ENCODE data around the gene IFITM2.
"Not testable (repeated sequence)": the region's sequence is repeated elsewhere in the genome, so short reads cannot be mapped to it uniquely, and the experiment has no call there.

- not testable (repeated sequence) for TF ChIP-seq KLF8, ZNF624, ZNF639 (tag by site-specific recombination; IDR thresholded peaks at IDR 0.05)
- TF ChIP-seq, protein P1, sequence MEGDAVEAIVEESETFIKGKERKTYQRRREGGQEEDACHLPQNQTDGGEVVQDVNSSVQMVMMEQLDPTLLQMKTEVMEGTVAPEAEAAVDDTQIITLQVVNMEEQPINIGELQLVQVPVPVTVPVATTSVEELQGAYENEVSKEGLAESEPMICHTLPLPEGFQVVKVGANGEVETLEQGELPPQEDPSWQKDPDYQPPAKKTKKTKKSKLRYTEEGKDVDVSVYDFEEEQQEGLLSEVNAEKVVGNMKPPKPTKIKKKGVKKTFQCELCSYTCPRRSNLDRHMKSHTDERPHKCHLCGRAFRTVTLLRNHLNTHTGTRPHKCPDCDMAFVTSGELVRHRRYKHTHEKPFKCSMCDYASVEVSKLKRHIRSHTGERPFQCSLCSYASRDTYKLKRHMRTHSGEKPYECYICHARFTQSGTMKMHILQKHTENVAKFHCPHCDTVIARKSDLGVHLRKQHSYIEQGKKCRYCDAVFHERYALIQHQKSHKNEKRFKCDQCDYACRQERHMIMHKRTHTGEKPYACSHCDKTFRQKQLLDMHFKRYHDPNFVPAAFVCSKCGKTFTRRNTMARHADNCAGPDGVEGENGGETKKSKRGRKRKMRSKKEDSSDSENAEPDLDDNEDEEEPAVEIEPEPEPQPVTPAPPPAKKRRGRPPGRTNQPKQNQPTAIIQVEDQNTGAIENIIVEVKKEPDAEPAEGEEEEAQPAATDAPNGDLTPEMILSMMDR (tag by site-specific recombination; IDR thresholded peaks at IDR 0.05): not testable (repeated sequence)
- TF ChIP-seq, protein P2, sequence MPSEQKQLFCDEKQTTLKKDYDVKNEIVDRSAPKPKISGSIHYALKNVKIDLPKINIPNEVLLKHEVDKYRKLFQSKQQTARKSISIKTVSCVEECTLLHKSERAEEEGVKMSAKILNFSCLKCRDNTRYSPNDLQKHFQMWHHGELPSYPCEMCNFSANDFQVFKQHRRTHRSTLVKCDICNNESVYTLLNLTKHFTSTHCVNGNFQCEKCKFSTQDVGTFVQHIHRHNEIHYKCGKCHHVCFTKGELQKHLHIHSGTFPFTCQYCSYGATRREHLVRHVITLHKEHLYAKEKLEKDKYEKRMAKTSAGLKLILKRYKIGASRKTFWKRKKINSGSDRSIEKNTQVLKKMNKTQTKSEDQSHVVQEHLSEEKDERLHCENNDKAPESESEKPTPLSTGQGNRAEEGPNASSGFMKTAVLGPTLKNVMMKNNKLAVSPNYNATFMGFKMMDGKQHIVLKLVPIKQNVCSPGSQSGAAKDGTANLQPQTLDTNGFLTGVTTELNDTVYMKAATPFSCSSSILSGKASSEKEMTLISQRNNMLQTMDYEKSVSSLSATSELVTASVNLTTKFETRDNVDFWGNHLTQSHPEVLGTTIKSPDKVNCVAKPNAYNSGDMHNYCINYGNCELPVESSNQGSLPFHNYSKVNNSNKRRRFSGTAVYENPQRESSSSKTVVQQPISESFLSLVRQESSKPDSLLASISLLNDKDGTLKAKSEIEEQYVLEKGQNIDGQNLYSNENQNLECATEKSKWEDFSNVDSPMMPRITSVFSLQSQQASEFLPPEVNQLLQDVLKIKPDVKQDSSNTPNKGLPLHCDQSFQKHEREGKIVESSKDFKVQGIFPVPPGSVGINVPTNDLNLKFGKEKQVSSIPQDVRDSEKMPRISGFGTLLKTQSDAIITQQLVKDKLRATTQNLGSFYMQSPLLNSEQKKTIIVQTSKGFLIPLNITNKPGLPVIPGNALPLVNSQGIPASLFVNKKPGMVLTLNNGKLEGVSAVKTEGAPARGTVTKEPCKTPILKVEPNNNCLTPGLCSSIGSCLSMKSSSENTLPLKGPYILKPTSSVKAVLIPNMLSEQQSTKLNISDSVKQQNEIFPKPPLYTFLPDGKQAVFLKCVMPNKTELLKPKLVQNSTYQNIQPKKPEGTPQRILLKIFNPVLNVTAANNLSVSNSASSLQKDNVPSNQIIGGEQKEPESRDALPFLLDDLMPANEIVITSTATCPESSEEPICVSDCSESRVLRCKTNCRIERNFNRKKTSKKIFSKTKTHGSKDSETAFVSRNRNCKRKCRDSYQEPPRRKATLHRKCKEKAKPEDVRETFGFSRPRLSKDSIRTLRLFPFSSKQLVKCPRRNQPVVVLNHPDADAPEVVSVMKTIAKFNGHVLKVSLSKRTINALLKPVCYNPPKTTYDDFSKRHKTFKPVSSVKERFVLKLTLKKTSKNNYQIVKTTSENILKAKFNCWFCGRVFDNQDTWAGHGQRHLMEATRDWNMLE (tag by site-specific recombination; conservative IDR thresholded peaks at IDR 0.05; ENCODE audit: low read depth): not testable (repeated sequence)
These were observed 21.0 kb downstream of the IFITM2 start for GRCh38 chr11:328516-329100.
